DOHH2 (cell line): ENCODE measurements around the gene MED27.

Experiments used
- H3F3A ChIP-seq: fragments of 200-600 bp; sonication (generic), shearing (Covaris generic); 2 replicates; pipeline ENCODE4 v1.6.0; 2016; ENCODE audit warnings: antibody characterized with exemption, mild to moderate bottlenecking; ENCODE audit not compliant: control insufficient read depth, insufficient read depth
- H3K27ac ChIP-seq: fragments of 200-600 bp; sonication (generic); 2 replicates; pipeline ENCODE4 v1.5.1; 2014; ENCODE audit warnings: low read depth, mild to moderate bottlenecking, low read length, moderate library complexity
- H3K27me3 ChIP-seq: fragments of 200-600 bp; sonication (generic); 2 replicates; pipeline ENCODE4 v1.6.1; 2014; ENCODE audit warnings: mild to moderate bottlenecking, low read length, mixed read lengths; ENCODE audit not compliant: control insufficient read depth
- H3K36me3 ChIP-seq: fragments of 200-600 bp; sonication (generic); 2 replicates; pipeline ENCODE4 v1.6.1; 2014; ENCODE audit warnings: mild to moderate bottlenecking, low read length, moderate library complexity, mixed read lengths; ENCODE audit not compliant: control insufficient read depth
- H3K4me1 ChIP-seq: fragments of 200-600 bp; sonication (generic); 2 replicates; pipeline ENCODE4 v1.6.1; 2014; ENCODE audit warnings: mild to moderate bottlenecking, low read length, mixed read lengths; ENCODE audit not compliant: control insufficient read depth
- H3K4me2 ChIP-seq: fragments of 200-600 bp; sonication (generic); 2 replicates; pipeline ENCODE4 v1.6.0; 2014; ENCODE audit warnings: mild to moderate bottlenecking, low read length, moderate library complexity
- H3K4me3 ChIP-seq: fragments of 200-600 bp; sonication (generic); 2 replicates; pipeline ENCODE4 v1.5.1; 2014; ENCODE audit warnings: mild to moderate bottlenecking, low read length, mixed read lengths
- H3K79me2 ChIP-seq: fragments of 200-600 bp; sonication (generic); 2 replicates; pipeline ENCODE4 v1.6.1; 2014; ENCODE audit warnings: mild to moderate bottlenecking, low read length, mixed read lengths; ENCODE audit not compliant: control insufficient read depth
- H3K9me2 ChIP-seq: fragments of 200-600 bp; sonication (generic); replicated peaks from 2 replicates; pipeline ENCODE4 v1.6.1; 2014; ENCODE audit warnings: mild to moderate bottlenecking, low read length, mixed read lengths; ENCODE audit not compliant: control insufficient read depth
- H3K9me3 ChIP-seq: fragments of 200-600 bp; sonication (generic); 2 replicates; pipeline ENCODE4 v1.6.1; 2014; ENCODE audit warnings: antibody characterized with exemption, low read length, mixed read lengths; ENCODE audit not compliant: control insufficient read depth, insufficient read depth
- H4K20me1 ChIP-seq: fragments of 200-600 bp; sonication (generic); 2 replicates; pipeline ENCODE4 v1.6.0; 2014; ENCODE audit warnings: low read depth, mild to moderate bottlenecking, antibody characterized with exemption, low read length, moderate library complexity; ENCODE audit not compliant: control insufficient read depth, insufficient read depth
- CTCF ChIP-seq: fragments of 200-600 bp; sonication (generic); IDR thresholded peaks from one replicate; pipeline ENCODE4 v1.5.1; 2014; ENCODE audit warnings: antibody characterized with exemption, mild to moderate bottlenecking, low read depth, low read length; ENCODE audit not compliant: poor library complexity, severe bottlenecking
- EZH2phosphoT487 ChIP-seq: fragments of 200-600 bp; sonication (generic); IDR thresholded peaks from 2 replicates; pipeline ENCODE4 v1.6.1; 2017; ENCODE audit warnings: borderline replicate concordance, mild to moderate bottlenecking, antibody characterized with exemption, low read length, moderate library complexity, mixed read lengths

MED27 gene

GRCh38 chr9:131961496-131961880 lies 118.2 kb downstream of the MED27 start:
- Histone ChIP-seq H3K4me1 (no peaks in the 10 kb centered on the region), H3K27ac (no peak overlapping the region), H3K9me3 (no peaks in the 10 kb centered on the region), H3K36me3 (no peaks in the 10 kb centered on the region), H3K27me3 (no peaks in the 10 kb centered on the region), H3K4me3 (no peak overlapping the region), H3F3A (no peaks in the 10 kb centered on the region), H3K79me2 (no peaks in the 10 kb centered on the region), H4K20me1 (no peaks in the 10 kb centered on the region), H3K4me2 (no peak overlapping the region), H3K9me2 (no peaks in the 10 kb centered on the region)
- TF ChIP-seq CTCF (no peak), EZH2phosphoT487 (no peak)

- Histone ChIP-seq H3K79me2 (no peaks in the 10 kb centered on the region), H3K9me3 (no peaks in the 10 kb centered on the region), H4K20me1 (no peaks in the 10 kb centered on the region), H3K4me2 (no peak overlapping the region), H3K27ac (no peak overlapping the region), H3K4me1 (no peaks in the 10 kb centered on the region), H3K27me3 (no peaks in the 10 kb centered on the region), H3K36me3 (no peaks in the 10 kb centered on the region), H3K4me3 (no peak overlapping the region), H3F3A (no peaks in the 10 kb centered on the region), H3K9me2 (no peaks in the 10 kb centered on the region)
- TF ChIP-seq CTCF (no peak), EZH2phosphoT487 (no peak)
Measured at GRCh38 chr9:131960851-131961495, 118.7 kb downstream of the MED27 start.

GRCh38 chr9:131960311-131960710 lies 119.4 kb downstream of the MED27 start:
- no peak for TF ChIP-seq EZH2phosphoT487
- no peak for TF ChIP-seq CTCF

GRCh38 chr9:131959887-131960286 lies 119.8 kb downstream of the MED27 start:
- no peak overlapping the region for H3K4me3 ChIP-seq
- no peak overlapping the region for H3K27ac ChIP-seq
- H3K36me3 ChIP-seq: no peaks in the 10 kb centered on the region
- no peaks in the 10 kb centered on the region for H3K27me3 ChIP-seq
- no peaks in the 10 kb centered on the region for H3F3A ChIP-seq
- H3K9me3 ChIP-seq: no peaks in the 10 kb centered on the region
- no peaks in the 10 kb centered on the region for H3K4me1 ChIP-seq
- no peaks in the 10 kb centered on the region for H3K79me2 ChIP-seq
- TF ChIP-seq CTCF (no peak), EZH2phosphoT487 (no peak)
- no peak overlapping the region for H3K4me2 ChIP-seq
- H4K20me1 ChIP-seq: no peaks in the 10 kb centered on the region
- no peaks in the 10 kb centered on the region for H3K9me2 ChIP-seq

More at GRCh38 chr9:131960311-131960710, 119.4 kb downstream of the MED27 start:
- H3K9me3 ChIP-seq: no peaks in the 10 kb centered on the region
- H3K27ac ChIP-seq: no peak overlapping the region
- H3K4me3 ChIP-seq: no peak overlapping the region
- no peaks in the 10 kb centered on the region for H3K79me2 ChIP-seq
- no peaks in the 10 kb centered on the region for H3K9me2 ChIP-seq
- H3K27me3 ChIP-seq: no peaks in the 10 kb centered on the region
- no peaks in the 10 kb centered on the region for H4K20me1 ChIP-seq
- no peaks in the 10 kb centered on the region for H3K36me3 ChIP-seq
- H3K4me2 ChIP-seq: no peak overlapping the region
- H3K4me1 ChIP-seq: no peaks in the 10 kb centered on the region
- H3F3A ChIP-seq: no peaks in the 10 kb centered on the region
